OCI-LY7 (cell line): ENCODE measurements around the gene NCAM1. TPM values are rescaled to one million over a fixed set of nuclear protein-coding genes. Genes with fewer than 3 reads are reported as not detected.

Experiments
- BruUV-seq: library from RNA; stranded (reverse); fragments of 400-500 nt; replicated peaks from 2 replicates; lab custom pipeline; 2021; lab: Mats Ljungman, UMichigan
- CTCF ChIA-PET: fragments of 300-600 bp; sonication (Branson Sonifier 250); formaldehyde crosslinking; loops from one replicate; lab custom pipeline; 2022; ENCODE audit warnings: antibody characterized with exemption; ENCODE audit not compliant: unreplicated experiment; lab: Charles Lee
- POLR2A ChIA-PET: fragments of 300-600 bp; sonication (Branson Sonifier 250); formaldehyde crosslinking; loops from one replicate; lab custom pipeline; 2022; ENCODE audit warnings: antibody characterized with exemption; lab: Charles Lee
- DNase-seq: peaks from one replicate; pipeline ENCODE4 v3.0.0-alpha.2; 2015; ENCODE audit warnings: low spot score
- H2AFZ ChIP-seq: fragments of 200-600 bp; sonication (generic), shearing (Covaris generic); 2 replicates; pipeline ENCODE4 v1.6.1; 2014; ENCODE audit warnings: mild to moderate bottlenecking, antibody characterized with exemption, low read length, moderate library complexity
- H3K27ac ChIP-seq: fragments of 200-600 bp; sonication (generic); 2 replicates; pipeline ENCODE4 v1.5.1; 2014; ENCODE audit warnings: mixed run types, low read depth, mild to moderate bottlenecking, moderate library complexity, low read length, inconsistent platforms; ENCODE audit not compliant: poor library complexity, severe bottlenecking
- H3K36me3 ChIP-seq: fragments of 200-600 bp; sonication (generic); 2 replicates; pipeline ENCODE4 v1.6.1; 2014; ENCODE audit warnings: mild to moderate bottlenecking, antibody characterized with exemption, low read length, moderate library complexity, mixed read lengths; ENCODE audit not compliant: insufficient read depth
- H3K4me1 ChIP-seq: fragments of 200-600 bp; sonication (generic); 2 replicates; pipeline ENCODE4 v1.5.1; 2014; ENCODE audit warnings: mild to moderate bottlenecking, low read length; ENCODE audit not compliant: insufficient read depth, poor library complexity, severe bottlenecking
- H3K4me2 ChIP-seq: fragments of 200-600 bp; sonication (generic); 2 replicates; pipeline ENCODE4 v1.6.1; 2014; ENCODE audit warnings: mild to moderate bottlenecking, low read length
- H3K4me3 ChIP-seq: fragments of 200-600 bp; sonication (generic); 2 replicates; pipeline ENCODE4 v1.5.1; 2014; ENCODE audit warnings: mild to moderate bottlenecking, low read depth, low read length; ENCODE audit not compliant: poor library complexity, severe bottlenecking
- H3K79me2 ChIP-seq: fragments of 200-600 bp; sonication (generic); 2 replicates; pipeline ENCODE4 v1.6.1; 2016; ENCODE audit warnings: low read depth, mild to moderate bottlenecking, low read length, moderate library complexity, mixed read lengths; ENCODE audit not compliant: insufficient read depth
- H3K9me2 ChIP-seq: fragments of 200-600 bp; sonication (generic); 2 replicates; pipeline ENCODE4 v1.6.1; 2016; ENCODE audit warnings: mild to moderate bottlenecking, low read length, mixed read lengths; ENCODE audit not compliant: insufficient read depth
- H3K9me3 ChIP-seq: fragments of 200-600 bp; sonication (generic); 2 replicates; pipeline ENCODE4 v1.6.1; 2014; ENCODE audit warnings: mild to moderate bottlenecking, mixed run types, low read length, mixed read lengths
- H4K20me1 ChIP-seq: fragments of 200-600 bp; sonication (generic); 2 replicates; pipeline ENCODE4 v1.6.1; 2014; ENCODE audit warnings: mild to moderate bottlenecking, antibody characterized with exemption, low read length, moderate library complexity, mixed read lengths; ENCODE audit not compliant: insufficient read depth
- EZH2phosphoT487 ChIP-seq: fragments of 200-600 bp; sonication (generic); IDR thresholded peaks from 2 replicates; pipeline ENCODE4 v1.6.1; 2018; ENCODE audit warnings: low read depth, borderline replicate concordance, mild to moderate bottlenecking, mixed run types, antibody characterized with exemption, low read length, moderate library complexity, mixed read lengths
- intact Hi-C: fragments of 100-400 bp; cut with micrococcal nuclease; formaldehyde crosslinking; loops from one replicate; pipeline ENCODE4 v1.10.0; 2022; ENCODE audit not compliant: unreplicated experiment
- total RNA-seq, 2 experiments: library from RNA; depleted of rRNA in 1 of 2; stranded (reverse); fragments of >200 nt in 1 of 2; shearing (Covaris generic) in 1 of 2; gene quantifications; 2 replicates each; pipeline ENCODE4 v1.2.3, GENCODE V29; 2014 to 2022
- TF ChIP-seq, protein P1 (sequence below): fragments of 200-600 bp; sonication (generic); conservative IDR thresholded peaks from 2 replicates; pipeline ENCODE4 v1.5.1; 2014; ENCODE audit warnings: mild to moderate bottlenecking, antibody characterized with exemption, low read length, moderate library complexity, mixed read lengths

NCAM1 gene
- total RNA-seq, 2 experiments from 2014 or later = not detected

DNA sequence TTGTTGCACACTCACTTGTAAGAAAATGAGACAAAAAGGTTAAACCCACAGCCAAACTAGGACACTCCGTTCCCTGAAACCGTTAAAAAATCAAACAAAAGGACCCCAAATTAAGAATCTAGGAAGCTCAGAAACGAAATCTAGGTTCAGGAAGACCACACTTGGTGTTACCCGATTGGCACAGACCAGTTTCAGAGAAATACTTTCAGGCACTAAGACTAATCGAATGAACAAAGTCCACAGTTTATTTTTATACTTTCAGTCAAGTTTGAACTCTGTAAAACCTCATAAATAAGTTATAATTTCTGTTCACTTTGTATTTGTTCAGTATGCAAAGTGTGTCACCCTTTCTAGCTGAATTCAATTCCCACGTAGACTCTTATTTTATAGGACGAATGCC lies 314.4 kb downstream of the NCAM1 start:
- H3K4me2 ChIP-seq = no peak overlapping the region
- no peaks in the 10 kb centered on the region for H4K20me1 ChIP-seq
- intact Hi-C loops = no loop called here
- TF ChIP-seq EZH2phosphoT487 = no peak
- TF ChIP-seq, protein P1, sequence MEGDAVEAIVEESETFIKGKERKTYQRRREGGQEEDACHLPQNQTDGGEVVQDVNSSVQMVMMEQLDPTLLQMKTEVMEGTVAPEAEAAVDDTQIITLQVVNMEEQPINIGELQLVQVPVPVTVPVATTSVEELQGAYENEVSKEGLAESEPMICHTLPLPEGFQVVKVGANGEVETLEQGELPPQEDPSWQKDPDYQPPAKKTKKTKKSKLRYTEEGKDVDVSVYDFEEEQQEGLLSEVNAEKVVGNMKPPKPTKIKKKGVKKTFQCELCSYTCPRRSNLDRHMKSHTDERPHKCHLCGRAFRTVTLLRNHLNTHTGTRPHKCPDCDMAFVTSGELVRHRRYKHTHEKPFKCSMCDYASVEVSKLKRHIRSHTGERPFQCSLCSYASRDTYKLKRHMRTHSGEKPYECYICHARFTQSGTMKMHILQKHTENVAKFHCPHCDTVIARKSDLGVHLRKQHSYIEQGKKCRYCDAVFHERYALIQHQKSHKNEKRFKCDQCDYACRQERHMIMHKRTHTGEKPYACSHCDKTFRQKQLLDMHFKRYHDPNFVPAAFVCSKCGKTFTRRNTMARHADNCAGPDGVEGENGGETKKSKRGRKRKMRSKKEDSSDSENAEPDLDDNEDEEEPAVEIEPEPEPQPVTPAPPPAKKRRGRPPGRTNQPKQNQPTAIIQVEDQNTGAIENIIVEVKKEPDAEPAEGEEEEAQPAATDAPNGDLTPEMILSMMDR = no peak
- no peak overlapping the region for H3K27ac ChIP-seq
- ChIA-PET POLR2A (no interaction called here), CTCF (no interaction called here)
- H3K36me3 ChIP-seq = no peaks in the 10 kb centered on the region
- H2AFZ ChIP-seq = no peak overlapping the region
- H3K4me3 ChIP-seq = no peak overlapping the region
- no TSS peak for BruUV-seq
- no peaks in the 10 kb centered on the region for H3K4me1 ChIP-seq
- DNase-seq = no peak
- H3K79me2 ChIP-seq = no peaks in the 10 kb centered on the region
- H3K9me3 ChIP-seq = no peaks in the 10 kb centered on the region
- no peaks in the 10 kb centered on the region for H3K9me2 ChIP-seq

DNA sequence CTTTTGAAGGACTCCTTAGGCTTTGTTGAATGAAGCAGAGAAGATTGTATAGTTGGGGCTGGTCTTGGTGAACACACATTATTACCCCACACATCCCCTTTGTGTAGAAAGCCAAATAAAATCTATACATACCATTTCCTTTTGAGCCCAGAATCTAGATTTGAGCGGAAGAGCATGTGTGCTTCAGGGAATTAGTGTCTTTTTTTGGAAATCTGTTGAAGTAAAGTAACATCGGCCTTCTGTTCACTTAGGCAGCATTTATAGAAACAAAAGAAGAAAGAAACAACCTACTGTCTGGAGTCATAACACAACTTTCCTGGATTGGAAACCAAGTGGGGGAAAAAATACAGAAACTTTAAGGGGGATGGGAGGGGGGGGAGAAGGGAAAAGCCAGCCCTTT lies 315.2 kb downstream of the NCAM1 start:
- Histone ChIP-seq H4K20me1 (no peaks in the 10 kb centered on the region), H3K79me2 (no peaks in the 10 kb centered on the region), H3K4me2 (no peak overlapping the region), H3K9me3 (no peaks in the 10 kb centered on the region), H3K27ac (no peak overlapping the region), H2AFZ (no peak overlapping the region), H3K4me3 (no peak overlapping the region), H3K36me3 (no peaks in the 10 kb centered on the region), H3K9me2 (no peaks in the 10 kb centered on the region), H3K4me1 (no peaks in the 10 kb centered on the region)
- POLR2A ChIA-PET = no interaction called here
- intact Hi-C loops = no loop called here
- CTCF ChIA-PET = no interaction called here
- no peak for DNase-seq
- TF ChIP-seq, protein P1 = no peak
- no peak for TF ChIP-seq EZH2phosphoT487
- BruUV-seq = no TSS peak

DNA sequence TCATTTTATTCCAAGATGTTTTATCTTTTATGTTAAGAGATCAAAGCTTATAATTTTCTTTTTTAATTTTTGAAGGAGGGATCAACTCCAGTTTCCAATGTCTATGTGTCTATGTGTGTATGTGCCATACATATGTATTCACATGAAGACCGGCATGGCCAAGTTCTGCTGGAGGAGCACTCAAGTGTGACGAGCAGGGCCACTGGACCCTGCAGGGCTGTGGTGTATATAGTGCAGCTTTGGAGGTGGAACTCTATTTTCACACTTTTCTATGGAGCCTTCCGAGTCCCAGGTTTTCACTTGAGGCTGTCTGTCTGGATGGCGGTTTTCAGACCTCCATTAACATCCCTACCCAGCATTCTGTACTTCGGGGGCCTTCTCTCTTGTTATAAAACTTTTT lies 316.7 kb downstream of the NCAM1 start:
- Histone ChIP-seq H3K9me2 (no peaks in the 10 kb centered on the region), H2AFZ (no peak overlapping the region), H3K36me3 (no peaks in the 10 kb centered on the region), H3K27ac (no peak overlapping the region), H3K4me2 (no peak overlapping the region), H3K4me3 (no peak overlapping the region), H3K79me2 (no peaks in the 10 kb centered on the region), H4K20me1 (no peaks in the 10 kb centered on the region), H3K4me1 (no peaks in the 10 kb centered on the region), H3K9me3 (no peaks in the 10 kb centered on the region)
- CTCF ChIA-PET = no interaction called here
- DNase-seq = no peak
- no peak for TF ChIP-seq EZH2phosphoT487
- TF ChIP-seq, protein P1 = no peak
- intact Hi-C loops = no loop called here
- POLR2A ChIA-PET = no interaction called here
- BruUV-seq = no TSS peak
